CD1c-positive myeloid dendritic cell (primary cell): ENCODE results near the gene RBFOX2.
"Not testable (repeated sequence)": the region's sequence is repeated elsewhere in the genome, so short reads cannot be mapped to it uniquely, and the experiment has no call there.

Experiments used
- DNase-seq: peaks from one replicate; pipeline ENCODE4 v3.0.0-alpha.2; 2016; ENCODE audit errors: extremely low spot score

The RBFOX2 gene

GRCh38 chr22:36008565-36008964 lies 20.1 kb downstream of the RBFOX2 start:
- no peak for DNase-seq

GRCh38 chr22:36008131-36008530 lies 20.5 kb downstream of the RBFOX2 start:
- DNase-seq = no peak

- DNase-seq = no peak
Measured at GRCh38 chr22:36003972-36004674, 24.5 kb downstream of the RBFOX2 start.

DNA sequence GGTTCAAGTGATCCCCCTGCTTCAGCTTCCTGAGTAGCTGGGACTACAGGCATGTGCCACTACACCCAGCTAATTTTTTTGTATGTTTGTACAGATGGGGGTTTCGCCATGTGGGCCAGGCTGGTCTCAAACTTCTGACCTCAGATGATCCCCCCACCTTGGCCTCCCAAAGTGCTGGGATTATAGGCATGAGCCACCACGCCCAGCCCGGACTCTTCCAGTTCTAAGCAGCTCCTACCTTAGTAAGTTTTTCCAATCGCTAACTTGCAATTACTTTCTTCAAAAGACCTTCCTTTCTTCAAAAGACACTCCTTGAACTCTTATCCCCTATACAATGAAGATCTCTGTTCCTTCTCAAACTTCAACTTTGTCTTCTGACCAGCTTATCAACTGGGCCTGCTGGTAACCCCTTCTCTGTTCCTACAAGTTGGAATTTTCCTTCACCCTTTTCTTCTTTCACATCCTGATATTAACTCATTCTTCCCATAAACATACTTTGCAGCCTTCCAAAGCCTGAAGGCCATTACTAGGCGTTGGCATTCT lies 25.8 kb downstream of the RBFOX2 start:
- no peak for DNase-seq

DNA sequence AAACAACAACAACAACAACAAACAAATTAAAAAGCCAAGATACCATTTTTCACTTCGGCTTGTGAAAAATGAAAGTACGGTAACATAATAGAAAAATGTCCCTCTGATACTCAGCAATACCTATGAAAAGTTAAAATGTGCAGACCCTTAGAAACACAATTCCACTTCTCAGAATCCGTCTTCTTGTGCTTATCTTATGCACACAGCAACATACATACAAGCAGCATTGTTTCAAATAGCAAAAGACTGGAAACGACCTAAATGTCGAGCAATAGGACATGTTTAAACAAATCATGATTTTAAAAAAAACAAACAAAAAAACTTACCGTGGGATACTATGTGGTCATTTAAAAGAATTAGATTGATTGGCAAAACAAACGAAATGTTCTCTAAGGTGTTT lies 26.5 kb downstream of the RBFOX2 start:
- no peak for DNase-seq

- no peak for DNase-seq
Measured at GRCh38 chr22:35998748-35999147, 29.9 kb downstream of the RBFOX2 start.

- no peak for DNase-seq
Measured at GRCh38 chr22:35997438-35997837, 31.2 kb downstream of the RBFOX2 start.

DNA sequence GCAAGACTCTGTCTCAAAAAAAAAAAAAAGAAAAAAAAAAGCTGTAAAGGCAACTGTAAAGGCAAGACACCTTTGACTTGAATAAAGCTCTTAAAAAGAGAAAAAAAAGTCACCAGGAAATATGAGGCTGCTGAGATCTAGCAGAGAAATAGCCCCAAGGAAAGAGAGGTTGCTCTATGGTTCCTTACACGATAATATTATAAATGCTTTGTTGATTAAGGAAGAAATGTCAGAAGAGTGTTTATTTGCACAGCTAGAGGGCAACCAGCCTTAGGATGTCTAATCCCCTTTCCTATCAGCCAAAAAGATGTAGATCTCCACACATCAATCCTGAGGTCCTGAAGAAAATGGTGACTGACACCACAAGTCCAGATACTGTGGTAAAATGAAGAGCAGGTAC lies 32.0 kb downstream of the RBFOX2 start:
- DNase-seq = no peak

DNA sequence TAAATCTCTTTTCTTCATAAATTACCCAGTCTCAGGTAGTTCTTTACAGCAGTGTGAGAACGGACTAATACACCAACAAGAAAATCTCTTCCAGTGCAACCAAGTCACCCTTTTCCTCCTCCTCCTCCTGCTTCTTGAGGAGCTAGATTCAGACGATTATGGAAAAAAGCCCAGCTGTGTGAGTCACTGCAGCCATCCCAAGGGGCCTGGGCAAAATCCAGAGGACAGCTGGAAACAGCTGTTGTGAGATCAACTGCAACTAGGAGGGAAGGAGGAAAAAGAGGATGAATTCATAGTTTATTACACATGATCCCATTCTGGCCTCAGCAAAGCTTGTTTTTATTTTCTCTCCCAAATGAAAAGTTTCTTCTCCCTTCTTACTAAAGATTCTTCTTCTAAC lies 32.9 kb downstream of the RBFOX2 start:
- no peak for DNase-seq

DNA sequence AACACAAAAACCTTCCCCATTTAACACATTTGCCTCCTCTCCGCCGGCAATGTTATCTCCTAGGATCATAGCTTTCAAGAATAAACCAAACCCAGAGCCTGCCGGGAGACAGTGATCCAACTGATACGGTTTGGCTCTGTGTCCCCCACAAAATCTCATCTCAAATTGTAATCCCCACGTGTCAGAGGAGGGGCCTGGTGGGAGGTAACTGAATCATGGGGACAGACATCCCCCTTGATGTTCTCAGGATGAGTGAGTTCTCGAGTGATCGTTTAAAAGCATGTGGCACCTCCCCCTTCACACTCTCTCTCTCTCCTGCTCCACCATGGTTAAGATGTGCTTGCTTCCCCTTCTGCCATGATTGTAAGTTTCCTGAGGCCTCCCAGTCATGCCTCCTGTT lies 33.3 kb downstream of the RBFOX2 start:
- DNase-seq = no peak

DNA sequence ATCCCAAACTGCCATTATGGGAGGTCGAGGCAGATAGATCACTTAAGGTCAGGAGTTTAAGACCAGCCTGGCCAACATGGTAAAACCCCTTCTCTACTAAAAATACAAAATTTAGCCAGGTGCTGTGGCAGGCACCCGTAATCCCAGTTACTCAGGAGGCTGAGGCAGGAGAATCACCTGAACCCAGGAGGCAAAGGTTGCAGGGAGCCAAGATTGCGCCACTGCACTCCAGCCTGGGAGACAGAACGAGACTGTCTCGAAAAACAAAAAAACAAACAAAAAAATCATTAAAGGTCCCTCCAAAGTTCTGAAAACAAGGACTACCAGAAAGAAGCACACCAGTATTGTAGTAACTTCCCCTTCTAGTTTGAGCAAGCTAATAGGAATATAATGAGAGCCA lies 34.9 kb downstream of the RBFOX2 start:
- not testable (repeated sequence) for DNase-seq

DNA sequence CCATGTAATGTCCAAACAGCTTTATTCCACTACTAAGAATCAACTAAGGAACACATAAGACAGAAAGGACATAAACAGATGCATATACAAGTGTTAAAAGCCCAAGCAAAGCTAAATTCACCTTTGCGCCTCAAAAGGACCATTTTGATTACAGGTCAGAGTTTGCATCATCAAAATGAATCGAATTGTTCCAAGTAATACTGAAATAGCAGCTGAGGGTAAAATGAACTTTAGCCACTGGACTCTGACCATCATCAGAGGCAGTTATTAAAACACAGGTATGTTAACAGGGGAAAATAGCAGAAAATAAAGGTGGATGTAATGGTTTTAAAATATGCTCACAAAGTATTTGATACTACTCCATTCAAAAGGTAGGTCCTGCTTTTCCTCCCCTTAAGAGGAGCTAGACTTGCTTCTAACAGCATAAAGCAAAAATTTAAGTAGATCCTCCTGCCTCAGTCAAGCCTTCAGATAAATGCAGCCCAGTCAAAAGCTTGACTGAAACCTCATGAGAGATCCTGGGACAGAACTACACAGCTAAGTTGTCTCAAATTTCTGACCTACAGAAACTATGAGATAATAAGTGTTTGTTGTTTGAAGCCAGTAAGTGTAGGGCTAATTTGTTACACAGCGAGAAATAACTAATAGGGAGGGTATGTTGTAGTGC lies 35.4 kb downstream of the RBFOX2 start:
- DNase-seq = no peak

DNA sequence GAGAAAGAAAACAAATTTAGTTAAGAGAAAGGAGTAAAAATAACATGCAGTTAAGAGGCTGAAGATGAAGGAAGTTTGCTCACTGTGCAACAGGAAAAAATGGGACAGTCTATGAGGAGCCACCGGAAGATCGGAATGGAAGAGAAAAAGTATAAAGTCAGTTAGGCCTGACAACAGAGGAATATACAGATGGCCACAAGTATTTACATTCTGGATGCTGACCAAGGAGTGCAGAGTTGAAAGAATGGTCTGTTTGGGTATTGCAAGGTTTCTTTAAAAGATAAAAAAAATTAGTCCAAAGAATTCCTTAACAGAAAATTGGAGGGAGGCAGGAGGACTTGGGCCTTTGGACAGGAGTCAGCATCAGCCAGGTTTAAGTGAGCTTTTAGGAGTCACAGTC lies 37.5 kb downstream of the RBFOX2 start:
- DNase-seq = no peak

GRCh38 chr22:35988030-35988429 lies 40.6 kb downstream of the RBFOX2 start:
- DNase-seq = no peak

- DNase-seq = no peak
Measured at GRCh38 chr22:35987487-35987886, 41.1 kb downstream of the RBFOX2 start.

GRCh38 chr22:35986088-35986487 lies 42.5 kb downstream of the RBFOX2 start:
- DNase-seq = no peak

DNA sequence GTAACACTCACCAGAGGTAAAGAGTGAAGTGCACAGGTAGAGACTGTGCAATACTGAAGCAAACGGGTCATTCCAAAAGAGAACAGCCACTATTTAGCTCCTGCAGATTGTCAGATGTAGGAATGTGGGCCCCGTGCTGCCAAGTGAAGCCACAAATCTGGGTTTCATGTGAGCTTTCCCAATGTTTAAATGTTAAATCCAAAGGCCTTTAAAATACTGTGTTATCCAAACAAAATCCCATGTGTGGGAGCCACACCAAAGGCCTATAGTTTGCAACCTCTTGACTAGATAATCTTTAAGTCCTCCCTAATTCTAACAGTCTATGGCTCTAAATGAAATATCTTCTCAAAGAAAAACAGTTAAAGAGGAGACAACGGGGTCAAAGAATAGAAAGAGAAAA lies 43.3 kb downstream of the RBFOX2 start:
- no peak for DNase-seq

DNA sequence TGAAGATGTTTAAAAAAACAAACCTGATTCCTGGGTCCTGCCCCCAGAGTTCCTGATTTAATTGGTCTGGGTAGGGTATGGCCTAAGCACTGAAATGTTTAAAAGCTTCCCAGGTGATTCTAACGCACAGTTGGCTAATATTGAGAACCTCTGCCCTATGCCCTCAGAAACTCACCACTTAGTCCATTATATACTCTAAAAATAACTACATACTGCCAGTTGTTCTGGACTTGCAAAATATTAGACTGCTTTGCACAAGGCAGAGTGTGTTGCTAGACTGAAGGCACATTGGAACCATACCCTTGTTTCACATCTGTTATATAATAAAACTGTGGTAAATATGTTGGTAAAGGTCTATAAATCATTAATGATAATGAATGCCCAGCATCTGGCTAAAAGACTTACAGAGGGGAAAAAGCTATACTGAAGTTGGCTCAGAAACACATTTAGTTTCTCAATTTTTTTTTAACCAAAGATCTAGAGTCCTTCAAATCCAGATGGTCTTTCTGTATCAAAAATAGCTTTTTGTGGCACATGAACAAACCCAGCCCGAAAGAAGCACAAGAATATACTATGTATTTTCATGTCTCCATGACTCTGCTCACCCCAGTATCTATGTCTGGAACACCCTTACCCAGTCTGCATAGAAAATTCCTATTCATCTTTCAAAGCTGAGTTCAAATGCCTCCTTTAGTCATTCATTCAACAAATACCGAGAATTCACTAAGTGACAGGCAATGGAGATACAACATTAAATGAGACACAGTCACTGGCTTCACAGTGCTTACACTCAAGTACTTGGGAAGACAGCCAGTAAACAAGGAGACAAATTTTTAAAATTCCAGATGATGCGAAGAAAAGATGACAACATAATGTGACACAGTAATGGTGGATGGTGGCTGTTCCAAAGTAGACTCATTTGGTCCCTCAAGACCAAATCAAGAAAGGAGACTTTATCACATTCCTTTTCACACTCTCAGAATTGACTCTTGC lies 44.1 kb downstream of the RBFOX2 start:
- no peak for DNase-seq

DNA sequence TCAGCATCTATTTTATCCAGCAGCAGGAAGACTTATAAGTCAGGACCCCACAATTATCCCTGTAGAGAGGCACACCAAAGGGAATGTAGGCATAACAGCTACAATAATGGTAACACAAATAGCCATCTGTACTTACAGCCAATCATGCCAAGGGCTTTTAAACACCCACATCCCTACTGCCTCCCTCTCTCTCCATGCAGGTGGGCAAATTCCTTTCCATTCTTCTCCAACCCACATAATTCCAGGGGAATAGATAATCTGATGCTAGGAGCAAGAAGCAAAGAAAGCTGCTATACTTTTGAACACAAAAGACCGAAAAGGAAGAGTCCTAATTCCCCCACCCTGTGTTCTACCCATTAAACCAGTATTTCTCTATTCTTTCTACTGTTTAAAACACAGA lies 46.7 kb downstream of the RBFOX2 start:
- DNase-seq = no peak

GRCh38 chr22:35978889-35979288 lies 49.7 kb downstream of the RBFOX2 start:
- no peak for DNase-seq

- DNase-seq = no peak
Measured at GRCh38 chr22:35978201-35978600, 50.4 kb downstream of the RBFOX2 start.

DNA sequence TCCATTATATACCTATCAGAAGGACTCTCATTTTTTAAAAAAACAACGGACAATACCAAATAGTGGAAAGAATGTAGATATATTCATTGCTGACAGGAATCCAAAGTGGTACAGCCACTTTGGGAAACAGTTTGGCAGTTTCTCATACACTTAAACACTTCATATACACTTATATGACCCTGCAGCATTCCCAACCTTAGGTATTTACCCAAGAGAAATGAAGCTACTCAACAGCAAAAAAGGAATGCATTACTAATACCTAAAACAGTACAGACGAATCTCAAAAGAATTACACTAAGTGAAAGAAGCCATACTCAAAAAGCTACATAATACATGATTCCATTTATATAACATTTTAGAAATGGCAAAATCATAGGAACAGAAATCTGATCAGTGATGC lies 51.5 kb downstream of the RBFOX2 start:
- DNase-seq = no peak
